Measurements from ENCODE around the gene SHISAL1. TPM values are rescaled to one million over a fixed set of nuclear protein-coding genes. Genes with fewer than 3 reads are reported as not detected.

The SHISAL1 gene
- total RNA-seq, 1 experiment from 2014 or later, result not detected

DNA sequence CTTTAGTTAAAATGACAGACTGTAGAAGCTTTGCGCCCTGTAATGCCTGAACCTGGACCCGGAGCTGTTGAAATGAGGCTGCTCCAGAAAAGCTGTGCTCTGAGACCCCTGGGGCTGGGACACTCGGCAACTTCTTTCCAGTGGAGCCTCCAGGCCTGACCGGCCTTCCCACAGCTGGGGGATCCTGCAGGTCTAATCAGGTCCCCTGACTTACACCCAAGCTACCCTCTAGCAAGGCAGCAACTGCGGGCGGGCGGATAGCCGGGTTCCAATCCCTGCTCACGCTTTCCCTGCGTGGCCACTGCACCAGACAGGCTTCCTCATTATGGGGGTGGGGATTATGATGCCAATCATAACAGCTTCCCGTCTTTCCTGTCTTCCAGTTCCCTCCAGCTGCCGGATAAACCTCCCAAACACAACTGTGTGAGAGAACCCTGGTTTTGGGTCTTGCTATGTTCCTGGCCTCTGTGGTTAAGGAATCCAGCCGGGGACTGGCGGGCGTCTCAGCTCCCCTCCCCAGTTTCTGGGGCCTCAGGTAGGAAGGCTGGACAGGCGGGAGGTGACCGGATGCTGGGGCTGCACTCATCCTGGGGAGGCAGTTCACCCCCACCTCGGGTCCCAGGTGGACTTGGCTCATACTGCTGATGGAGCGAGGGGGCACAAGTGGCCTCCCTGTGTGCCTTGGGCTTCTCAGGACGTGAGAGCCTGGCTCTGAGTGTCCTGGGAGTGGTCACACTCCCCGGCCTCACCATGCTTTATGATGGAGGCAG is 93.5 kb downstream of the SHISAL1 start:
- DNase-seq, result no peak
- Histone ChIP-seq H3K9me3 (no peaks in the 10 kb centered on the region), H3K27me3 (replicated peaks; ENCODE audit: control insufficient read depth, insufficient read depth, low read length) (no peaks in the 10 kb centered on the region), H3K4me1 (no peaks in the 10 kb centered on the region), H3K36me3 (ENCODE audit: control insufficient read depth, insufficient read depth, low read length) (no peaks in the 10 kb centered on the region), H3K4me3 (ENCODE audit: low read depth, low read length) (no peak overlapping the region)
- POLR2A ChIA-PET, result no interaction called here
- CTCF ChIA-PET, result no interaction called here
- Mint-ChIP-seq H3K9me3 (ENCODE audit: unreplicated experiment) (no peaks in the 10 kb centered on the region), H3K27me3 (ENCODE audit: insufficient read depth, unreplicated experiment) (peaks cover 11% of the 10 kb centered on the region), H3K36me3 (ENCODE audit: insufficient read depth, unreplicated experiment) (no peaks in the 10 kb centered on the region), H3K4me3 (ENCODE audit: unreplicated experiment) (no peak overlapping the region), H3K4me1 (ENCODE audit: low read depth, unreplicated experiment) (no peaks in the 10 kb centered on the region), H3K27ac (ENCODE audit: unreplicated experiment) (no peak overlapping the region)
- no TSS peak for BruUV-seq (replicated peaks)
- intact Hi-C loops (cut with micrococcal nuclease; ENCODE audit: unreplicated experiment), result no loop called here
- TF ChIP-seq CTCF (IDR thresholded peaks at IDR 0.05; ENCODE audit: insufficient read depth in 1 of 2, low read depth in 1 of 2, low read length in 1 of 2, severe bottlenecking in 1 of 2, unreplicated experiment in 1 of 2), result no peak

DNA sequence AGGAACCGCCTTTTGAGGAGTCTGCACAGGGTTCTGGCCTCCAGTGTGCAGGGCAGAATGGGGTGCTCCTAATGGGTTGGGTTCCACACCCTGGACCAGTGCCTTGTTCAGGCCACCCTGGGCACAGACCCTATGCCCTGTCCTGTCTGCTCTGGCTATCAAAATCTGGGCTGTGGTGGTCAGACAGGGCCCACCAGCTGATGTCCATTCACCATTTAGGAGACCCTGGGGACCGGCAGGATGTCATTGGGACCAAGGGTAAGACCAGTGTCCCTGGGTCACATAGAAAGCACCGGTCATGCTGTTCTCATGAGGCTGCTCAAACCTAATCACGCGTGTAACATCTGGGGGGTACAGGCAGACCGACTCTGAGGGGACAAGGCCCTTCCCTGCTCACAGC is 94.7 kb downstream of the SHISAL1 start:
- H3K4me3 Mint-ChIP-seq (ENCODE audit: unreplicated experiment), result no peak overlapping the region
- Histone ChIP-seq H3K4me3 (ENCODE audit: low read depth, low read length) (no peak overlapping the region), H3K4me1 (no peaks in the 10 kb centered on the region), H3K27me3 (replicated peaks; ENCODE audit: control insufficient read depth, insufficient read depth, low read length) (no peaks in the 10 kb centered on the region), H3K9me3 (no peaks in the 10 kb centered on the region), H3K36me3 (ENCODE audit: control insufficient read depth, insufficient read depth, low read length) (no peaks in the 10 kb centered on the region)
- H3K27me3 Mint-ChIP-seq (ENCODE audit: insufficient read depth, unreplicated experiment), result peaks cover 6% of the 10 kb centered on the region
- intact Hi-C loops (cut with micrococcal nuclease; ENCODE audit: unreplicated experiment), result no loop called here
- ChIA-PET POLR2A (no interaction called here), CTCF (no interaction called here)
- no peaks in the 10 kb centered on the region for H3K9me3 Mint-ChIP-seq (ENCODE audit: unreplicated experiment)
- no peak for DNase-seq
- no peaks in the 10 kb centered on the region for H3K4me1 Mint-ChIP-seq (ENCODE audit: low read depth, unreplicated experiment)
- H3K27ac Mint-ChIP-seq (ENCODE audit: unreplicated experiment), result no peak overlapping the region
- H3K36me3 Mint-ChIP-seq (ENCODE audit: insufficient read depth, unreplicated experiment), result no peaks in the 10 kb centered on the region
- TF ChIP-seq CTCF (IDR thresholded peaks at IDR 0.05; ENCODE audit: insufficient read depth in 1 of 2, low read depth in 1 of 2, low read length in 1 of 2, severe bottlenecking in 1 of 2, unreplicated experiment in 1 of 2), result no peak
- no TSS peak for BruUV-seq (replicated peaks)

DNA sequence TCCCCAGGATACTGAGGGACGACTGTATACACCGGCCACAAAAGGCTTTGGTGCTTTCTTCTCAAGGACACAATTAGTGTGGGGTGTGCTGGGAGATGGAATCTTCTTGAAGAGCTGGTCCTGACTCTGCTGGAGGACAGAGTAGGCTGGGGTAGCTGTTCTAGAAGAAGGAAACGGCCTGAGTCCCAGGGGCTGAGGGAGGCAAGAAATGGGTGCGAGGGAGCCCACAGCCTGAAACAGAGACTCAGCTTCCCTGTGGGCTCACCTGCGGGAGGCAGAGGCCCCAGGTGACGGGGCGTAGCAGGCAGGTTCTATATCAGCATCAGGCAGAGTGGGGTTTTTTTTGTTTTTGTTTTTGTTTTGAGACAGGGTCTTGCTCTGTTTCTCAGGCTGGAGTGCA is 95.4 kb downstream of the SHISAL1 start:
- H3K4me3 Mint-ChIP-seq (ENCODE audit: unreplicated experiment), result no peak overlapping the region
- Histone ChIP-seq H3K4me1 (no peaks in the 10 kb centered on the region), H3K4me3 (ENCODE audit: low read depth, low read length) (no peak overlapping the region), H3K9me3 (no peaks in the 10 kb centered on the region), H3K27me3 (replicated peaks; ENCODE audit: control insufficient read depth, insufficient read depth, low read length) (no peaks in the 10 kb centered on the region), H3K36me3 (ENCODE audit: control insufficient read depth, insufficient read depth, low read length) (no peaks in the 10 kb centered on the region)
- H3K27me3 Mint-ChIP-seq (ENCODE audit: insufficient read depth, unreplicated experiment), result peaks cover 6% of the 10 kb centered on the region
- no peak for DNase-seq
- ChIA-PET POLR2A (no interaction called here), CTCF (no interaction called here)
- H3K4me1 Mint-ChIP-seq (ENCODE audit: low read depth, unreplicated experiment), result no peaks in the 10 kb centered on the region
- no peak for TF ChIP-seq CTCF (IDR thresholded peaks at IDR 0.05; ENCODE audit: insufficient read depth in 1 of 2, low read depth in 1 of 2, low read length in 1 of 2, severe bottlenecking in 1 of 2, unreplicated experiment in 1 of 2)
- intact Hi-C loops (cut with micrococcal nuclease; ENCODE audit: unreplicated experiment), result no loop called here
- H3K27ac Mint-ChIP-seq (ENCODE audit: unreplicated experiment), result no peak overlapping the region
- no peaks in the 10 kb centered on the region for H3K36me3 Mint-ChIP-seq (ENCODE audit: insufficient read depth, unreplicated experiment)
- BruUV-seq (replicated peaks), result no TSS peak
- no peaks in the 10 kb centered on the region for H3K9me3 Mint-ChIP-seq (ENCODE audit: unreplicated experiment)

Data from Caco-2 (cell line).